DND-41 (cell line): ENCODE data around the gene DIDO1.
A peak's percentile ranks its signal among the peaks of the same experiment; 100 is the strongest.

Experiments used
- ATAC-seq: fragments of 200-7000 bp; cut with Tn5 transposase; 3 replicates; pipeline ENCODE4 v1.9.1; 2021; ENCODE audit warnings: low read depth; ENCODE audit not compliant: insufficient read depth
- DNase-seq: peaks from one replicate; pipeline ENCODE4 v3.0.0-alpha.2; 2020
- H2AFZ ChIP-seq: 2 replicates; pipeline ENCODE4 v1.6.0; 2012; ENCODE audit warnings: low read depth, low read length
- H3K27ac ChIP-seq: 2 replicates; pipeline ENCODE4 v1.5.1; 2012; ENCODE audit warnings: low read length, inconsistent platforms
- H3K27me3 ChIP-seq: fragments of 200-600 bp; sonication (generic); 2 replicates; pipeline ENCODE4 v1.6.0; 2012; ENCODE audit warnings: low read length, mild to moderate bottlenecking, inconsistent platforms; ENCODE audit not compliant: insufficient read depth, poor library complexity
- H3K36me3 ChIP-seq: 2 replicates; pipeline ENCODE4 v1.5.1; 2012; ENCODE audit warnings: low read length, inconsistent platforms; ENCODE audit not compliant: insufficient read depth
- H3K4me1 ChIP-seq: 2 replicates; pipeline ENCODE4 v1.5.1; 2012; ENCODE audit warnings: mild to moderate bottlenecking, low read length; ENCODE audit not compliant: insufficient read depth
- H3K4me2 ChIP-seq: 2 replicates; pipeline ENCODE4 v1.6.0; 2012; ENCODE audit warnings: mild to moderate bottlenecking, moderate library complexity, low read length, inconsistent platforms; ENCODE audit not compliant: insufficient read depth
- H3K4me3 ChIP-seq, 2 experiments: fragments of 200-600 bp in 1 of 2; shearing (Covaris generic) in 1 of 2; 2 replicates each; pipeline ENCODE4 v1.5.1; 2012 to 2016; ENCODE audit warnings: inconsistent platforms in 2 of 2, low read length in 2 of 2, mild to moderate bottlenecking in 2 of 2, low read depth in 1 of 2, moderate library complexity in 1 of 2
- H3K79me2 ChIP-seq: 2 replicates; pipeline ENCODE4 v1.6.0; 2012; ENCODE audit warnings: low read length, inconsistent platforms; ENCODE audit not compliant: insufficient read depth
- H3K9ac ChIP-seq: 2 replicates; pipeline ENCODE4 v1.6.0; 2012; ENCODE audit warnings: low read depth, mild to moderate bottlenecking, inconsistent platforms, low read length, moderate library complexity
- H3K9me3 ChIP-seq: 2 replicates; pipeline ENCODE4 v1.5.1; 2012; ENCODE audit warnings: low read length, moderate library complexity, mild to moderate bottlenecking, inconsistent platforms; ENCODE audit not compliant: insufficient read depth, severe bottlenecking
- H4K20me1 ChIP-seq: 2 replicates; pipeline ENCODE4 v1.6.0; 2012; ENCODE audit warnings: low read length; ENCODE audit not compliant: insufficient read depth
- CTCF ChIP-seq: IDR thresholded peaks from 2 replicates; pipeline ENCODE4 v1.5.1; 2012; ENCODE audit warnings: borderline replicate concordance, low read length, moderate library complexity, mild to moderate bottlenecking; ENCODE audit not compliant: poor library complexity, severe bottlenecking; ENCODE audit errors: extremely low read depth
- EZH2 ChIP-seq: IDR thresholded peaks from 3 replicates; pipeline ENCODE4 v1.6.1; 2012; ENCODE audit warnings: borderline replicate concordance, low read depth, mild to moderate bottlenecking, moderate library complexity, low read length, inconsistent platforms; ENCODE audit not compliant: severe bottlenecking

Gene DIDO1

GRCh38 chr20:62955519-62956386 is 29.4 kb upstream of the DIDO1 start:
- TF ChIP-seq EZH2, result no peak
- no peak for TF ChIP-seq CTCF
- ATAC-seq (no peak), DNase-seq (no peak)
- Histone ChIP-seq H3K27ac (peak overlapping the region; percentile 58; the same call in 1 of the 2 replicates), H3K36me3 (no peaks in the 10 kb centered on the region), H3K9ac (no peak overlapping the region), H4K20me1 (no peaks in the 10 kb centered on the region; the same call in 1 of the 2 replicates), H2AFZ (no peak overlapping the region), H3K27me3 (no peaks in the 10 kb centered on the region), H3K79me2 (peaks cover 4% of the 10 kb centered on the region; the same call in 1 of the 2 replicates), H3K4me2 (no peak overlapping the region), H3K4me1 (peaks cover 52% of the 10 kb centered on the region), H3K9me3 (no peaks in the 10 kb centered on the region), H3K4me3 (no peak overlapping the region)

- H3K36me3 ChIP-seq, result peaks cover 16% of the 10 kb centered on the region
- TF ChIP-seq EZH2 (no peak), CTCF (peak; percentile 8)
- H3K4me2 ChIP-seq, result peak overlapping the region; percentile 75
Observed at GRCh38 chr20:62953839-62954703, 27.8 kb upstream of the DIDO1 start.

GRCh38 chr20:62952968-62953838 is 26.9 kb upstream of the DIDO1 start:
- peak overlapping the region; percentile 63 for H3K9ac ChIP-seq
- no peak for TF ChIP-seq CTCF
- TF ChIP-seq EZH2, result no peak
- H3K4me3 ChIP-seq, result peak overlapping the region in 1 of 2 experiments; percentile 52; a peak in 3 of 4 replicates
- no peaks in the 10 kb centered on the region for H3K27me3 ChIP-seq
- peaks cover 37% of the 10 kb centered on the region for H3K4me1 ChIP-seq
- peak overlapping the region; percentile 71 for H2AFZ ChIP-seq
- peaks cover 5% of the 10 kb centered on the region; the same call in 1 of the 2 replicates for H4K20me1 ChIP-seq
- peak overlapping the region; percentile 89 for H3K27ac ChIP-seq
- DNase-seq (no peak), ATAC-seq (no peak)
- H3K4me2 ChIP-seq, result peak overlapping the region; percentile 75
- H3K9me3 ChIP-seq, result no peaks in the 10 kb centered on the region
- H3K36me3 ChIP-seq, result peaks cover 24% of the 10 kb centered on the region
- peaks cover 9% of the 10 kb centered on the region for H3K79me2 ChIP-seq

More at GRCh38 chr20:62953839-62954703, 27.8 kb upstream of the DIDO1 start:
- DNase-seq, result peak; percentile 92
- peak; percentile 90 for ATAC-seq
- Histone ChIP-seq H3K27me3 (no peaks in the 10 kb centered on the region), H3K9me3 (no peaks in the 10 kb centered on the region), H3K9ac (peak overlapping the region; percentile 63), H3K79me2 (peaks cover 5% of the 10 kb centered on the region; the same call in 1 of the 2 replicates), H3K4me1 (peaks cover 43% of the 10 kb centered on the region), H2AFZ (peak overlapping the region; percentile 71), H3K27ac (peak overlapping the region; percentile 89), H3K4me3 (peak overlapping the region in 1 of 2 experiments; percentile 52; a peak in 3 of 4 replicates), H4K20me1 (peaks cover 1% of the 10 kb centered on the region; the same call in 1 of the 2 replicates)
